ENCODE results near the gene HMX1. TPM values are rescaled to one million over a fixed set of nuclear protein-coding genes. Genes with fewer than 3 reads are reported as not detected.

Gene HMX1
- total RNA-seq, 1 donor from 2014 or later = not detected

DNA sequence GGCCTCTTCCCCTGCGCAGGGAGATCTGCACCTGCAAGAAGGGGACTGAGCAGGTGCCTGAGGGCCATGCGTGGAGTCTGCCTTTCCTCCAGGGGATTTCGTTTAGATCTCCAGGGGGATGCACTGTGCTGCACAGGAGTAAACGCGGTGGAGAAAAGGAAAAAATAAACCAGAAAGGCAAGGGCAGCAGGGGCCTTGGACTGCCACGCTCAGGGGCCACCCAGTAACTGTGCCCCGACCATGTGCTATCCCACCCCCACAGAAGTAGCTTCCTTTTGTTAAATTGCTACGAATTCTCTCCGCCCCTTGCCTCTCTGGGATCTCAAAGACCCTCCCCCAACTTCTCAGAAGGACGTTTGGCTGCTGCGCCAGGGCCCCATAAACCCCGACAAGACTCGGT is 17.2 kb upstream of the HMX1 start:
- no peak for TF ChIP-seq CTCF (IDR thresholded peaks at IDR 0.05; ENCODE audit: unreplicated experiment)
- Mint-ChIP-seq H3K36me3 (ENCODE audit: low read depth, unreplicated experiment) (no peaks in the 10 kb centered on the region), H3K27me3 (ENCODE audit: unreplicated experiment) (peaks cover 22% of the 10 kb centered on the region), H3K4me1 (ENCODE audit: unreplicated experiment) (no peaks in the 10 kb centered on the region), H3K4me3 (ENCODE audit: unreplicated experiment) (no peak overlapping the region), H3K9me3 (ENCODE audit: unreplicated experiment) (no peaks in the 10 kb centered on the region), H3K27ac (ENCODE audit: unreplicated experiment) (no peak overlapping the region)
- DNase-seq (ENCODE audit: low spot score) = no peak

DNA sequence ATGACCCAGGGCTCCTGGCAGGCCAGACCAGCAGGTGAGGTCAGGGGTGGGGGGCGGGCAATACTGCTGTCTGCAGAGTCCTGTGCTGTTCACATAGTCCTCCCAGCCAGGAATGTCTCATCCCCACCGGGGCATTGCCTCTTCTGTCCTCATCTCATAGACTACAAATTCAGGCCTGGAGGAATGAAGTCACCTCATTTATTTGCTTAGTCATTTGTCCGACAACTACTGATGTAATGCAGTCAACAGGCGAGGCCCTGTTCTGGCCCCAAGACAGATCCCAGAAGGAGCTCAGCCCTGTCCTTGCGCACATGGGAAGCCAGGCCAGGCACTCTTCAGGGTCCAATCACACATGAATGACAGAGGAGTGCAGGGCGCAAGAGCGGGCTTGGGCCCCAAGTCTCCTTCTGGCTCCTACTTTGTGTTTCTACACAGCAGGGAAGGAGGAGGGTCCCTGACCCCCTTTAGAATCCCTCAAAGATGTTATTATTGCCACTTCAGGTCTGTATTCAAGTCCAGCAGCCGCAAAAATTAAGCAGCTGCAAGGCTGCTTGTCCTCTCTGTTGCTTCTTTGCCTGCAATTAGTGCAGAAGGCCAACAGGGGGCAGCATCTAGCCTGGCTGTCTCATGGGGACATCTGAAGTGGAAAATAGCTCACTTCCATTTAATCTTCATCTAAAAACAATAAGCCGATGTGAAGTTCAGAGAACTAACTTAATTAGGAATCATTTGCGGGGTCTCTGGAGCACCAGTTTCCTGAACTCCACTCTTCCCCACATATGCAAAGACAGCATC is 15.2 kb upstream of the HMX1 start:
- Mint-ChIP-seq H3K27me3 (ENCODE audit: unreplicated experiment) (peaks cover 26% of the 10 kb centered on the region), H3K4me1 (ENCODE audit: unreplicated experiment) (no peaks in the 10 kb centered on the region), H3K4me3 (ENCODE audit: unreplicated experiment) (no peak overlapping the region), H3K27ac (ENCODE audit: unreplicated experiment) (no peak overlapping the region), H3K36me3 (ENCODE audit: low read depth, unreplicated experiment) (peaks cover 3% of the 10 kb centered on the region), H3K9me3 (ENCODE audit: unreplicated experiment) (no peaks in the 10 kb centered on the region)
- no peak for DNase-seq (ENCODE audit: low spot score)
- peak; percentile 87 for TF ChIP-seq CTCF (IDR thresholded peaks at IDR 0.05; ENCODE audit: unreplicated experiment)

DNA sequence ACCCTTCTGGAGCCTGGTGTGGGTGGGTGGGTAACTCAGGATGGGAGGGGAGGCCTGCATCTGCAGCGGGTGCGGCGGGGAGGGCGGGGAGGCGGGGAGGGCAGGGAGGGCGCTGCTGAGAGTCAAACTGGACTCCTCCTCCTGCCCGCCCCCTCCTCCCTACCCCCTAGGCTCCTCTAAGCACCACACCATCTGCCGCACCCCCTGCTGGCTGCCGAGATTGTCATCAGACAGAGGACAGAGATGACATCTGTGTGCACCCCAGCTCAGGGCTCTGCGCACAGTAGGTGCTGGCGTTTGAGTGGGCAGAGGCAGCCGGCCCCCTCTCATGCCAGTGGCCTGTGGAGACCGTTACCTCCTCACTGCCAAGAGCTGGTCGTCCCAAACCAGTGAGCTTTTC is 10.6 kb upstream of the HMX1 start:
- Mint-ChIP-seq H3K36me3 (ENCODE audit: low read depth, unreplicated experiment) (peaks cover 3% of the 10 kb centered on the region), H3K4me3 (ENCODE audit: unreplicated experiment) (no peak overlapping the region), H3K4me1 (ENCODE audit: unreplicated experiment) (no peaks in the 10 kb centered on the region), H3K27me3 (ENCODE audit: unreplicated experiment) (peaks cover 25% of the 10 kb centered on the region), H3K27ac (ENCODE audit: unreplicated experiment) (no peak overlapping the region), H3K9me3 (ENCODE audit: unreplicated experiment) (no peaks in the 10 kb centered on the region)
- DNase-seq (ENCODE audit: low spot score) = no peak
- TF ChIP-seq CTCF (IDR thresholded peaks at IDR 0.05; ENCODE audit: unreplicated experiment) = no peak

GRCh38 chr4:8880851-8881250 is 9.2 kb upstream of the HMX1 start:
- no peak for TF ChIP-seq CTCF (IDR thresholded peaks at IDR 0.05; ENCODE audit: unreplicated experiment)
- Mint-ChIP-seq H3K4me1 (ENCODE audit: unreplicated experiment) (no peaks in the 10 kb centered on the region), H3K4me3 (ENCODE audit: unreplicated experiment) (no peak overlapping the region), H3K36me3 (ENCODE audit: low read depth, unreplicated experiment) (peaks cover 3% of the 10 kb centered on the region), H3K9me3 (ENCODE audit: unreplicated experiment) (no peaks in the 10 kb centered on the region), H3K27me3 (ENCODE audit: unreplicated experiment) (peaks cover 38% of the 10 kb centered on the region), H3K27ac (ENCODE audit: unreplicated experiment) (no peak overlapping the region)
- no peak for DNase-seq (ENCODE audit: low spot score)

DNA sequence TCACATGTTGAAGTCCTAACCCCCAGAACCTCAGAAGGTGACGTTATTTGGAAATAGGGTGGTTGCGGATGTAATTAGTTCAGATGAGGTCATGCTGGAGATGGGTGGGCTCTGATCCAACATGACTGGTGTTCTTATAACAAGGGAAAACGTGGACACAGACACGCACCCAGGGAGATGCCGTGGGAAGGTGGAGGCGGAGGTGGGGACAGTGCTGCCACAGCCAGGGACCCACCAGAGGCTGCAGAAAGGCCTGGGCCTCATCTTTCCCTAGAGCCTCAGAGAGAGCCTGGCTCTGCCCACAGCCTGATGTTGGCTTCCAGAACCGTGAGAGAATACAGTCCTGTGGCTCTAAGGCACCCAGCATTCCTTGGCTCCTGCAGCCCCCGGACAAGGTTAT is 7.9 kb upstream of the HMX1 start:
- Mint-ChIP-seq H3K36me3 (ENCODE audit: low read depth, unreplicated experiment) (peaks cover 3% of the 10 kb centered on the region), H3K9me3 (ENCODE audit: unreplicated experiment) (no peaks in the 10 kb centered on the region)

More for the DNA sequence above, 7.9 kb upstream of the HMX1 start:
- H3K4me3 Mint-ChIP-seq (ENCODE audit: unreplicated experiment) = no peak overlapping the region
- DNase-seq (ENCODE audit: low spot score) = no peak
- no peaks in the 10 kb centered on the region for H3K4me1 Mint-ChIP-seq (ENCODE audit: unreplicated experiment)
- no peak for TF ChIP-seq CTCF (IDR thresholded peaks at IDR 0.05; ENCODE audit: unreplicated experiment)
- no peak overlapping the region for H3K27ac Mint-ChIP-seq (ENCODE audit: unreplicated experiment)
- peaks cover 47% of the 10 kb centered on the region for H3K27me3 Mint-ChIP-seq (ENCODE audit: unreplicated experiment)

All from endothelial cell (in vitro differentiated cells).